NK-92 (cell line): ENCODE results near the gene PEMT.

Experiments used
- DNase-seq: peaks from one replicate; lab custom pipeline; 2025; ENCODE audit not compliant: unreplicated experiment; lab: John Stamatoyannopoulos, UW

PEMT gene

GRCh38 chr17:17553217-17554195 lies 38.0 kb downstream of the PEMT start:
- DNase-seq = no peak

DNA sequence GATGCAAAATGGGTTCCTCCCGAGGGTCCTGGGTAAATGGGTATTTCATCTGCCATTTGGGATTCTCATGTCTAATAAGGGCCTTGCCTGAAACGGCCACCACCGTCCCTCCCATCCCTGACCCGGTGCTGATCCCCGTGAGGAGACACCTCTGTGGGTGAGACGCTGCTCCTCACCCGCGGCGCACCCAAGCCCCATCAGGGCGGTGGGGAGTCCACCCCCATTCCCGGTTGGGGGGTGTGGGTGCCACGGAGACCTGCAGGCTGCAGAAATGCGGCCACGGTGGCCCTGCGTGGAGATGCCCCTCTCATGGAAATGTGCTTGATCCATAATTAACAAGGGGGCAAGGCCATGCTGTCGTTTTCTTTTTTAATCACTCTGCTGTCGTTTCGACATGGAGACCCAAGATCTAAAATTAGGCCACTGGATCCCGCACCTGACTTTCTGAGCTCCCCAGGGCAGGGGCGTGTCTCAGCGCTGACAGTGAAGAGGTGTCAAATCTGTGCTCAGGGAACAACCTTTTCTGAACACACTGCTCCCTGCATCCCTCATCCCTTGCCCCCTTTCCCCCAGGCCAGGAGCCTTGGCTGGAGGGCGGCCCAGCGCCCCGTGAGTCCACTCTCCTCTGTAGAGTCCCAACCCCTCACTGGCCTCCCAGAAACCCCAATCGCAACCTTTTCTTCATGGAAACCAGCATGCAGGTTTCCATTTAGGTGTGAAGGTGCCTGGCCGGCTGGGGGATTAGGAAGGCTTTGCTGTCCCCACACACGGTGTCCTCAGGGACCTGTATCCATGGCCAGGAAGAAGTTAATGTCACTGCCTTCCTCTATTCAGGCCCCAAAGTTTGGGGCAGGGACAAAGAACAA lies 38.9 kb downstream of the PEMT start:
- DNase-seq = no peak

DNA sequence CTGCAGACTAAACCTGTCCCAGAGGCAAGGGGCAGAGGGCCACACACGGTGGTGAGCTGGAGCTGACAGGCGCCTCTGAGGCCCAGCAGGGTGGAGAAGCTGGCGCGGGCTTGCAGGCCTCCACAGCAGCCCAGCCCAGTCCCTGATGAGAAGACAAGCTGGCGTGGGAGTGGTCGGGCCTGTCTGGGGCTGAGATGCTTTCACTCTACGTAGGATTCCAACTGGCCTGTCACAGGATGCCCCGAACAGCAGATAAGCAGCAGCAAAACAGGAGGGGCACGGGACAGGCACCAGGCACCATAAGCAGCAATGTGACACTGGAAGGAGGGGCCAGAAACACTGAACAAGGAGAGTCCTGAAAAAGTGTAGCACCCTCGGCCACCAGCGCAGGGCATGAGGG lies 40.1 kb downstream of the PEMT start:
- no peak for DNase-seq

DNA sequence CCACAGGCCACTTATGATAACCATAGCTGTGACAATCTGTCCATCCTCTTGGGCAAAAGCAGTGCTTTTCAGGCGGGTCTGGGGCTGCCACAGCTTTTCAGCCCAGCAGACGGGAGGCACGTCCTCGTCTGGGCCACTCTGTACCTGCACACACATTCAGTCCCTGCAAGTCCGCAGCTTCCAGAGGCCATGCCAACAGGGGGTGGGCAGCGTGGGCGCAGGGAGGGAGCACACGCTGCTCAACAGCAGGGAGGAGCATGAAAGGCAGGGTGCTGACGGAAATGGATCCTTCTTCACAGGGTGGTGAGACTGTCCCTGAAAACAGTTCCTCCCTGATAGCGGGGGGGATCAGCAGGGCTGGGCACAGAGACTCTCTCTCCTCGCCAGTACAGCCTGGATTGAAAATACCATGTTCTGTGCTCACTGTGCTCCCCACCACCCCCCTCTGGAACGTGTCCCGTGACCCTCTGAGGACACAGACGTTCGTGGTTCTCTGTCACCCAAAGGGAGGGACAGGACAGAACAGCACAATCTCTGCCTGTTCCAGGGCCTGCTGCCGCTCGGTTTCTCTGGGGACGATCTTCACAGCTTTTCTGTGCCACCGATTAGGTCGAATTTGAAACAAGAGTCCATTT lies 41.7 kb downstream of the PEMT start:
- DNase-seq = no peak

GRCh38 chr17:17548044-17548443 lies 43.5 kb downstream of the PEMT start:
- no peak for DNase-seq

DNA sequence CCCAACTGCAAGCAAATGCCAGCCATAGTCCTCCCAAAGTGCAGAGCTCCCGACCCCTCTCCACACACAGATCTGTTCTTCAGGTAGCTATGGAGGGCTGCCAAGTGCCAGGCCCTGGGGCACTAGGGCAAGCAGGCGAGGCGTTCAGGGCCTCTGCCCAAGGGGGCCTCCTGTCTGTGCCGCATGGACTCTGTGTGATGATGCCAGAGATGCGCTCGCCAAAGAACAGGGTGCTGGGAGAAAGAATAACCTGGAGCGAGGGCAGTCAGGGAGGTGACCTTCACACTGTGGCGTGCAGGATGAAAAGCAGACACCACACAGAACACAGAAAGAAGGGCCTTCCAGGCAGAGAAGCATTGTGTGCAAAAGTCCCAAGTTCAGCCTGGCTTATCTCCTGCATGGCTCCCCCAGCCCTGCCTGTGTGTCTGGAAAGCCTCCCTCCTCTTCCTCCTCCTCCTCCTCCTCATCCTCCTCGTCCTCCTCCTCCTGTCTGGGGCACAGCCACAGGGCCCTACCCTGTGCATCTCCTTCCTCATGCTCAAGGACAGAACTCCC lies 44.2 kb downstream of the PEMT start:
- DNase-seq = no peak

GRCh38 chr17:17546399-17547185 lies 44.9 kb downstream of the PEMT start:
- DNase-seq = no peak

DNA sequence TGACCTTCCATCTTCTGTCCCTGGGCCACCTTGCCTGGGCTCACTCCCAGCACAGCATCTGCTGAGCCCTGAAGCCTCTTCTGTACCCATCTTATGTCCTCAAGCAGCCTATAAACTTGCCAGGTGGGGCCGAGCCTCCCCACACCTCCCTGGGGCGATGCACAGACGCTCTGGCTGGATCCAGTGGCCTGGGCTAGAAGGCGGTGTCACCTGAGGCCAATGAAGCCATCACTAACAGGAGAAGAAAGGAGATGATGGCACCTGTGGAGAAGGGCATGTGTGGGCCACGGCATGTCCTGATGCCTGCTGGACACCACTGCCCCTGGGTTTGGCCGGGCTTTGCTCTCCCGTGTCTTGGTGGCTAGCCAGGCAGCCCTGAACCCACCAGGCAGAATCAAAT lies 45.5 kb downstream of the PEMT start:
- no peak for DNase-seq

- DNase-seq = no peak
Measured at GRCh38 chr17:17545031-17545820, 46.3 kb downstream of the PEMT start.

- no peak for DNase-seq
Measured at GRCh38 chr17:17542906-17543635, 48.4 kb downstream of the PEMT start.

- no peak for DNase-seq
Measured at GRCh38 chr17:17541640-17542001, 49.9 kb downstream of the PEMT start.

DNA sequence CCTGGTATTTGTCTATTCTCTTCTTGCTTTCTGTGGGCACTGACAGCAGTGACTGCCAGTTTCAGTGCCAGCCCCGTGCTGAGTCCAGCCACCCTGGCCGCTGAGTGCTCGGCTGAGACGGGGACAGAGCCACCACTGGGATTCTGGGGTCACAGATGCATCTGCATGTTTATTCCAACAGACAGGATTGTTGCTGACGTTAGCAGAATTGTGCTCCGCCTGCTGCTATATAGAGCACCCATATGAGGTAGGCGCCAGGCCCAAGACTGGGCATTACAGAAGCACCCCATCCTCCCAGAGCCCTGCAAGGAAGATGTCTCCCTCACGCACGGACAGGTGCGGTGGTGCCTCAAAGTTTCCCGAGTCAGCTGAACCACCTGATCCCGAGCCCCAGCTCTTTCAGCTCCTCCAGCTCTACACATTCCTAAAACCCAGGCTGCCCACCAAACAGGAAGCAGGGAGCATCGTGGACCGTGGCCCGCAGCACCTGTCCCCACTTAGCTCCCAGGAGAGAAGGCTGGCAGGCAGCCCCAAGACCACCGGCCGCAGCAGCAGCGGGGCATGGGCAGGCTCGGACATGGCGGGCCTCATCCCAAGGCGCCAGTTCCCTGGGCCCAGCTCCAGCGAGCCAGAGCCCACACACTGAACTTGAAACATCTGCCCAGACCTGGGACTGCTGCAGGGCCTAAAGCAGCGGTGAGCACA lies 50.4 kb downstream of the PEMT start:
- DNase-seq = no peak

- no peak for DNase-seq
Measured at GRCh38 chr17:17540278-17540906, 51.1 kb downstream of the PEMT start.

DNA sequence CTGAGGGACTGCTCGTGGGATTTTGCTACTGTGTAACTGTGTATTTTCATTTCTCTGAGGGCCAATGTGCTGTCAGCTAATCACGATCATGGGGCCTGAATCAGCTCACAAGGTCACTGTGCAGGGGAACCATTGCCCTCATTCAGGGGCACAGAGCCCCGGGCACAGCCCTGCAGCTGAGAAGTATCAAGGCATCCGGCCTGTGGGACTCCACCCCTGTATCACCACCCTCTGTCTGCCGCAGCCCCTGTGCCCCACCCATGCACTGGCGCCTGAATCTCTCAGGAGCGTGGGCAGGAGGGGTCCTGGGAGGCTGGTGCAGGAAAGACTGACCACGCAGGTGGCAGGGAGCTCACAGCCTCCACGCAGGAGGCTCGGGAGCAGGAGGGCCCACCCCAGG lies 51.9 kb downstream of the PEMT start:
- DNase-seq = no peak

GRCh38 chr17:17538417-17539391 lies 52.8 kb downstream of the PEMT start:
- no peak for DNase-seq

- no peak for DNase-seq
Measured at GRCh38 chr17:17537311-17538099, 54.0 kb downstream of the PEMT start.
